GM19438 (cell line): ENCODE results near the gene GDPD3.

Source experiments
- ATAC-seq: cut with Tn5 transposase; IDR thresholded peaks from one replicate; pipeline ENCODE4 v1.9.1; 2021; ENCODE audit warnings: low read depth; ENCODE audit not compliant: unreplicated experiment

Gene GDPD3

DNA sequence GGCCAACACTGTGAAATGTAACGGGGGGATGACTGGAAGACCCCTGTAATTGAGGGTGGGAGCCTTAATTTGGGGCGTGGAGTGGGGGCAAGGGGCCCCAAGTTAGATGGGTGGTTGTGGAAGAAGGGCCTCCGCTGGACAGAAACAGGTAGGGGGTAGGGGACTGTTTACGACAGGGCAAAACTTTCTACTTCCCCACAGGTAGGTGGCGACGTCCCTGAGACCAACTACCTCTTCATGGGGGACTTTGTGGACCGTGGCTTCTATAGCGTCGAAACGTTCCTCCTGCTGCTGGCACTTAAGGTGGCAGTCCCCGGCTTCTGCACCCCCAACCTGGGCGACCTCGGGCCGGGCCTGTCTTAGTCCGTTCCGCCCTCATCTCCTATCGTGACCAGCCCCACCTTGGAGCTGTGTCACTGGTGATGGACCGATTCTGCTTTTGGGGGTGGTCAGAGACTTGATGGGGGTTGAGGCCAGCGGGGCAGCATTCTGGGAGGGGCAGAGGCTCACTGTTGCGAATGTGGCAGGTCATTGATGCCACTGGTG lies 30.7 kb downstream of the GDPD3 start:
- ATAC-seq, result no peak

DNA sequence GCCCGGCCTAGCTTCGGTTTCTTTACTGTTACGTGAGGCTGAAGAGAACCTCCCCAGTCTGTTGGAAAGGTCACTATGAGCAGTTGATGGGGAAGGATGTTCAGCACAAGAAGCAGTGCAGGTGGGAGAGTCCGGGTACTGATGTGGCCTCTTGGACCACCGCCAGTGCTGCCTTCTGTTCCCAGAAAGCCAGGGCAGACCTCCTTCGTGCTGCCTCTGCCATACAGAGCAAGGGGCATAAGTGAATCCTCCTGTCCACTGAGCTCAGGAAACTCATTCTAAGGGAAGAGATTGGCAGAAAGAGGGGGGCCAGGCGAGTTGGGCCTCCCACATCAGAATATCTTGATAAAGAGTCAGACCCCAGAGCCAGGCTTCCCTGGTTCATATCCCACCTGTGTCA lies 33.9 kb downstream of the GDPD3 start:
- no peak for ATAC-seq

DNA sequence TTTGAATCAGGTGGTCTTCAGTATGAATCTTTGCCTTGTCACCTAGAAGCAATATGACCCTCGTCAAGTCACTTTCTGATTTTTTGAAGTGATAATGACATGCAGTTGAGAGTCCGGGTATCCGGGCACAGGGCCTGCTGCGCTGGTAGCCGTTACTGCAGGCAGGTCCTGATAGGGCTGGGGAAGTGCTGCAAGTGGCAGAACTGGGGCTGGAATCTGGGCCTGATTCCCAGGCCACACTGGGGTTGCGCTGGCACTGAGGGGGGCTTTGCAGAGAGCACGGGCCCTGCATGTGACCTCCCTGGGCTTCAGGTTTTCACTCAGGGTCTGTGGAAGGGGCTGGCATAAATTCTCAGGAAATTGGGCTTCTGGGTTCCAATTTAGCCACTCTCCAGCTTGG lies 34.6 kb downstream of the GDPD3 start:
- ATAC-seq, result no peak

DNA sequence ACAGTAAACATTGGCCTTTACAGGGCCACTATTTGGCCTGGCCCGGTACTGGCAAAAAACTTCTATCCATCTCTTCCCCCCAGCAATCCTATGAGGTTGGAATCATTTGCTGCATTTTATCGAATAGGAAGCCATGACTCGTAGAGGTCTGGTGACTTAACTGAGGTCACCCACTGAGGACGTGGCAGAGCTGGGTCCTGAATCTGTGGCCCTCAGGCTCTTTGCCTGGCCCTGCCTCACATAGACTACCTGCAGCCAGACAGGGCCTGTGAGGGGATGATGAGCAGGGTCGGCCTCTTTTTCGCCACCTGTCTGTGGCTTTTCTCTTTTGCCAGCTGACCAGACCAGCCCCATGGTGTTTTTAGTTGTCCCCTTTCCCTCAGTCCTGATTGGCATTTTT lies 35.7 kb downstream of the GDPD3 start:
- ATAC-seq, result no peak

DNA sequence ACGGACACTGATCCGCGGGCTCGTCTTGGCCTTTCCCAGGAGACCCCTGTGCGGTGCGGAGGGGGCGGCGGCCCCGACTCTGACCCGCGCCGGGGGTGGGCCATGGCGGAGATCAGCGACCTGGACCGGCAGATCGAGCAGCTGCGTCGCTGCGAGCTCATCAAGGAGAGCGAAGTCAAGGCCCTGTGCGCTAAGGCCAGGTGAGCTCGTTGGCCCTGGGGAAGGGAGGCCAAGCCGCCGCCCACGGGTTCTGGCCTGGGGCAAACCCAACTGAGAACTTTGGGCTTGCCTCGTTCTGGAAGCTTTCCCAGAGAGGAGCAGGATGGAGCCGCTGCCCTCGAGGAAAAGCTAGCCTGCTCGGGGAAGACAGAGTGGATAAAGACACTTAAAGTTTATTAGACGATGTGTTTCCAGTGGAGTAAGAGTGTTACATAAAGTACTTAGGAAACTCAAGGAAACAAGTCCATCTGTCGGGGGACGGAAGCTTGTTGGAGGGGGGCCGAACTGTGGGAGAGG lies 37.0 kb downstream of the GDPD3 start:
- ATAC-seq, result no peak

DNA sequence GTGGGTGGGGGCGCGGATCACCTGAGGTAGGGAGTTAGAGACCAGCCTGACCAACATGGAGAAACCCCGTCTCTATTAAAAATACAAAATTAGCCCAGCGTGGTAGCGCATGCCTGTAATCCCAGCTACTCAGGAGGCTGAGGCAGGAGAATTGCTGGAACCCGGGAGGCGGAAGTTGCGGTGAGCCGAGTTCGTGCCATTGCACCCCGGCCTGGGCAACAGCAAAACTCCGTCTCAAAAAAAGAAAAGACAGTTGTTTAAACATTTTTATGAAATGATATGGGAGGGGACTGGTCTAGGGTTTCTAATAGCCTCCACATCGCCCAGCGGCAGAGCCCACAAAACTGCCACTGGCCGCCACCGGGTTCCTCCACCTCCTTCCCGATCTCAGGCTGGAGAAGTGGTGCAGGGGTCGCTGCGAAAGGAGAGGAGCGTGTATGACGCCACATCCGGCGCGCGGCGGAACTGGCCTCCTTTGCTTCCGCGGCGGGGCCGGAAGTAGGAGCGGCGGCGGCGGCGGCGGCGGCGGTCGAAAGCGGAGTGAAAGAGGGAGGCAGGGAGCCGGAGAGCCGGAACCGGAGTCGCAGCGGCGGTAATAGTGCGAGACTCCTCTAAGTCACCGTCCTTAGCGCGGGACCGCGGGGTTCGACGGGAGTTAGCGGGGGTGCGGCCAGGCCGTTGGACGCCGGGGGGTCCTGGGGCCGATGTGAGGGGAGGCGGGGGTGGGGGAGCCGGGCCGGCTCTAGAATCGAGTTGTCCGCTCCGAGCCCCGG lies 37.6 kb downstream of the GDPD3 start, which contains the start of gene PPP4C:
Gene PPP4C, plus strand, starts transcription at position 492 of the 773 bp plus-strand sequence. CDS start 384 bp downstream, outside the sequence.
- peak; percentile 72 for ATAC-seq

DNA sequence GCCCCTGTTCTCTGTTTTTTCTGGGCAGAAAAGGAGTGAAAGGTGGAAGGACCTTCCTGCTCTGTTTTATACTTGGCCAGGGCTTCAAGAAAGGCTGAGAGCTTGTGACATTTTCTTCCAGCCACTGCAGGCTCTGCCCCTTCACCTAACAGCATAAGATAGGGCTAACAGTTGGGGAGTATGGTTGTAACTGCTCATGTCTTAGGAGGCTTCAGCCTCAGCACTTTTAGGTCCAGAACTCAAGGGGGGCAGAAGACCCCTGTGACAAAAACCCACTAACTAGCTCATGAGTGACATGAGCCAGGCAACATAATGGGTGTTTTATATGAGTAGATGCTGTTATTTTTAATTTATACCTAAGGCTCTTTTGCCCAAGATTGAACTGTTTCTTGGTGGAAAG lies 42.8 kb downstream of the GDPD3 start:
- ATAC-seq, result no peak

DNA sequence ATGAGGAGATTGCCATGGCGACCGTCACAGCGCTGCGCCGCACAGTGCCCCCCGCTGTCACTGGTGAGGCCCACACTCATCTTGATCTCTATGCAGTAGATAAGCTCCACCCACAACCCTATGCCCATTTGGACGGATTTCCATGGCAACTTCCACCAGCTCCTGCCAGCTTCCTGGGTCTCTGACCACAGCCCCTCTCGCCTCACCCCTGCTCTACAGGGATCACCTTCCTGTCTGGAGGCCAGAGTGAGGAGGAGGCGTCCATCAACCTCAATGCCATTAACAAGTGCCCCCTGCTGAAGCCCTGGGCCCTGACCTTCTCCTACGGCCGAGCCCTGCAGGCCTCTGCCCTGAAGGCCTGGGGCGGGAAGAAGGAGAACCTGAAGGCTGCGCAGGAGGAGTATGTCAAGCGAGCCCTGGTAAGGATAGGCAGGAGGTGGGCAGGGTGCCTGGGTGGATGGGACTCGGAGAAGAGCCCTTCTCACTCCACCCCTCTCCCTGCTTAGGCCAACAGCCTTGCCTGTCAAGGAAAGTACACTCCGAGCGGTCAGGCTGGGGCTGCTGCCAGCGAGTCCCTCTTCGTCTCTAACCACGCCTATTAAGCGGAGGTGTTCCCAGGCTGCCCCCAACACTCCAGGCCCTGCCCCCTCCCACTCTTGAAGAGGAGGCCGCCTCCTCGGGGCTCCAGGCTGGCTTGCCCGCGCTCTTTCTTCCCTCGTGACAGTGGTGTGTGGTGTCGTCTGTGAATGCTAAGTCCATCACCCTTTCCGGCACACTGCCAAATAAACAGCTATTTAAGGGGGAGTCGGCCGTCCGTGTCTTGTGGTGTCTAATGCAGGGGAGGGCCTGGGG lies 43.5 kb downstream of the GDPD3 start:
- ATAC-seq, result no peak

DNA sequence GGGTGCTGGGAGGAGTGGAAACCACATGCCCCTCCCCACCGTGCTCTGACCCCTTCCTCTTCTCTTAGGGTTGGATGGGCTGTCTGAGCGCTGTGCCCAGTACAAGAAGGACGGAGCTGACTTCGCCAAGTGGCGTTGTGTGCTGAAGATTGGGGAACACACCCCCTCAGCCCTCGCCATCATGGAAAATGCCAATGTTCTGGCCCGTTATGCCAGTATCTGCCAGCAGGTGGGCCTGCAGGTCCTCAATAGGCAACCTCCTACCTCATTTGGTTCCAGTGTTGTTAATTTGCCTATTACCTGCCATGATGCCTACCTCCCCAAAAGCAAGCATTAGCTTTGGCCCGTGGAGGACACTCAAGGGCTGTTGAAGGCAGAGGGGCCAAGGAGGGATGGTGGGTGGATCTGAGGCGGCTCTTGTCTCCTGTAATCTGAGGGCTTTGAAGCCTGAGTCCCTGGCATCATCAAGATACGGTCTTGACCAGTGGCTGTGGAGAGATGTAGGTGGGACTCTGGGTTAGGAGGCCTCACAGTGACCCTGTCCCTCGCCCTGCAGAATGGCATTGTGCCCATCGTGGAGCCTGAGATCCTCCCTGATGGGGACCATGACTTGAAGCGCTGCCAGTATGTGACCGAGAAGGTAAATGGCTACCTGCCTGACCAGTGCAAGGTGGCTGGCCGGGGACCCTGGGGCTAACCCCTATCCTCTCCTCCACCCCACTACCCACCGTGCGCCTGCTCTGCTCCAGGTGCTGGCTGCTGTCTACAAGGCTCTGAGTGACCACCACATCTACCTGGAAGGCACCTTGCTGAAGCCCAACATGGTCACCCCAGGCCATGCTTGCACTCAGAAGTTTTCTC lies 44.4 kb downstream of the GDPD3 start:
- no peak for ATAC-seq

DNA sequence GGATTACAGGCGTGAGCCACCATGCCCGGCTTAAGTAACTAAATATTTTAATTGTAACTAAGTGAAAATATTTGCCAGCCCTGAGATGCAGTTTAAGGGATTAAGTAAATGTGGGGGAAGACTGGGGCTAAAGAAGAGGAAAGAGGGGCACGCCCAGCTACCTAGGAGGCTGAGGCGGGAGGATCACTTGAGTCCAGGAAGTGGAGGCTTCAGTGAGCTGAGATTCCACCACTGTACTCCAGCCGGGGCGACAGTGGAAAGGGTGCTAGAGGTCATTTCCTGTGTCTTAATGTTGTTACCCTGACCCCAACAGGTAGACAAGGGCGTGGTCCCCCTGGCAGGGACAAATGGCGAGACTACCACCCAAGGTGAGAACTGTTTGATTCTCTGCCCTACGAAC lies 45.0 kb downstream of the GDPD3 start:
- no peak for ATAC-seq

DNA sequence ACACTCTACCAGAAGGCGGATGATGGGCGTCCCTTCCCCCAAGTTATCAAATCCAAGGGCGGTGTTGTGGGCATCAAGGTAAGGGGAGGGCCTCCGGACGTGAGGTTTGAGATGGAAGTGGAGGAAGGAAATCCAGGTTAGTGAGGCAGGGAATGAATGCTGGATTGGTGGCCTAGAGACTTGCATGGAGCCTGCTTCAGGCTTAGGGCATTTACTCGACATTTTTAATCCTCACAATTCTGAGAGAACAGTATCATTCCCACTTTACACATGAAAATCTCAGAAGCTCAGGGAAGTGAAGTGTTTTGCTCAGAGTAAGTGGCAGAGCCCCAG lies 45.8 kb downstream of the GDPD3 start:
- ATAC-seq, result no peak

DNA sequence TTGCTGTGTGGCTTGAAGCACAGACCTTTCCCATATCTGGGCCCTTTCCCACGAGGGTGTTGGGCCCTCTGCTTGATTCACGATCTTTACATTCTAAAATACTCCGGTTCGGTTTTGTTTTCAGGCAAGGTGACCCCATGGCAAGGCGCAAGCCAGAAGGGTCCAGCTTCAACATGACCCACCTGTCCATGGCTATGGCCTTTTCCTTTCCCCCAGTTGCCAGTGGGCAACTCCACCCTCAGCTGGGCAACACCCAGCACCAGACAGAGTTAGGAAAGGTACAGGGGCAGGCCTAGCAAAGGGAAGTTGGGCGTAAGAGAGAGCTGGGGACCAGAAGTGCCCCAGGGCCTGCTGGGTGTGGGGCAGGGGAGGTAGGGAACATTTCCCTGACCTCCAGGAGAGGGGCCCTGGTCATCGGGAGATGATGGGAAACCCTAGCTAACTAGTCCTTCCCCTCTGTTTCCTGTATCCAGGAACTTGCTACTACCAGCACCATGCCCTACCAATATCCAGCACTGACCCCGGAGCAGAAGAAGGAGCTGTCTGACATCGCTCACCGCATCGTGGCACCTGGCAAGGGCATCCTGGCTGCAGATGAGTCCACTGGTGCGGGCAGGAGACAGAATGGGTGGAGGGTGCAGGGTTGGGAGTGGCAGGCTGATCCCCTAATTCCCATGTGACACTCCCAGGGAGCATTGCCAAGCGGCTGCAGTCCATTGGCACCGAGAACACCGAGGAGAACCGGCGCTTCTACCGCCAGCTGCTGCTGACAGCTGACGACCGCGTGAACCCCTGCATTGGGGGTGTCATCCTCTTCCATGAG lies 46.4 kb downstream of the GDPD3 start:
- no peak for ATAC-seq

DNA sequence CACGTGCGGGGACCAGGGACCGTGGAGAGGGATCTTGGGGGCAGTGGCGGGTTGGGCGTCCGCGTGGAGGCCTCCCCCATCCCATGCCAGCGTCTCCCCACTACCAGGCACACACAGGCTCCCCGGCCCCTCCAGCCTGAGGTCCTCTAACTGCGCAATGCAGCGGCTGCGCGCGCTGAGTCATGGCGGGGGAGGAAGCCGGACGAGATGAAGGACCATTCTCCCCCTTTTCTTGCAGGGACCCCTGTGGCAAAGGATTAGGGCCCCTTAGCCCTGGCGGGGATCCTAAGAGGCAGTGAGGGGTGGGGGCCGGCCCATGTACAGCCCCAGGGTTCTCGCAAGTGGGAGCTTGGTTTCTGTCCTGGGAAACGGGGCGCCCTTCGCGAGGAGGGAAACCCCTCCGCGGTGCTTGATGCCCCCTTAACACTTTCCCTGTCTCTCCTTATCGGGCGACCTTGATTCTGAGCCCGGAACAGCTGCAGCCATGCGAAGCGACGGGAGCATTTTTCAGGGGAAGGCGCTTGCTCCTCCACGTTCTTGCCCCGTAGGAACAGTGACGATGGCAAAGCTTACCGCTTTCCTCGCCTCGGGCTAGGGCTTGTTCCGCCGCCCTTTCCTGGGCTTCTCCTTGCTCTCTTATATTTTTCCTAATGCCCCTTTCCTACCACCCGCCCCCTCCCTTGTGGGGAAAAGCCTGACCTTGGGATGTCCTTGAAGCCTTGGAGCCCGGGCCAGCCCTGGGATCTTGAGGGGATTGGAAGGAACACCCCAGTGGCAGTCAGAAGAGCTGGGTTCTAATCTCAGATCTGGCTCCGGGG lies 47.2 kb downstream of the GDPD3 start:
- ATAC-seq, result no peak

DNA sequence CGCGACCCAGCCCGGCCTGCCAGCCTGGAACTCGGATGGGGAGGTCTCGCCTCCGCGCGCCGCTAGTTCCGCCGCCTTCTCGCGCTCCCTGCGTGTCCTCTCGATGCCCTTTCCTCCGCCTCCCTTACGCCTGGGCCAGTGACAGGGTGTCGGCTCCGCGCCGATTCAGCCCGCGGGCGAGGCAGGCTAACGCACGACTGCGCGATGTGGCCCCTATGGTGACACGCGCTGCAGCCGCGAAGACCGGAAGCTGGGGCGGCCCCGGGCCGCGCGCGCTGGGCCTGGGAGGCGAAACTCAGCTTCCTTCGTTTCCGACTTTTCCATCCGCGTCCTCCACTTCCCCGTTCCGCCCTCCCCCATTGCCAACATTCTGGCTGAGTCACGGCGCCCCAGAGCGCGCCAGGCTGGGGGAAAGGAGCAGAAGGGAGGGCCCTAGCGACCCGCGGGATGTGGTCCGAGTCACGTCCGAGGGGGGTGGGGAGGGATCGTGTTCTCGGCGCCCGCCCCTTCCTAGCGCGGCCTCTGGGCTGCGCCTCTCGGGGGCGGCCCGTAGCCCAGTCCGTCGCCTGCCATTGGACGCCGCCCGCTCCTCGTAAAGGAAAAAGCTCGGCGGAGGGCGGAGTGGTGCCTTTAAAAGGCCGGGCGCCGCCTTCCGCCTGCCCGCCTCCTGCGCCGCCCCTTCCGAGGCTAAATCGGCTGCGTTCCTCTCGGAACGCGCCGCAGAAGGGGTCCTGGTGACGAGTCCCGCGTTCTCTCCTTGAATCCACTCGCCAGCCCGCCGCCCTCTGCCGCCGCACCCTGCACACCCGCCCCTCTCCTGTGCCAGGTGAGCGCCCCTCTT lies 48.0 kb downstream of the GDPD3 start, which contains the start of gene ALDOA:
Gene ALDOA, plus strand, starts transcription at position 659 of the 841 bp plus-strand sequence. CDS start 1,138 bp downstream, outside the sequence.
- ATAC-seq, result peak; percentile 66

DNA sequence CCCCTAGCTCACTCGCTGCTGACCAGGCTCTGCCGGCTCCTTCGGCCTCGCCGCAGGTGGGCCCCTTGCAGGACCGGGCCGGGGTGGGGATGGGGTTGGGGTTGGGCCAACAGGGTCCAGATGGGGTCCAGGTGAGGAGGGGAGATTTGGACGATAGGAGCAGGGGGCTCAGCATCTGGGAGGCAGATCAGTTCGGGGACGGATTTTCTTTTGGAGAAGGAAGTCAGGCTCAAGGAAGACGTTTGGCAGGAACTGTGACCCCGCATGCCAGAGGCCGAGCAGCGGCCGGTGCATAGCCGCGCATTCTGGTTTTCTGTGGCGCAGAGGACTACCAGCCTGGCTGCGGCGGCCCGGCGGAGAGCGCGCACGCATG lies 48.6 kb downstream of the GDPD3 start:
- no peak for ATAC-seq

DNA sequence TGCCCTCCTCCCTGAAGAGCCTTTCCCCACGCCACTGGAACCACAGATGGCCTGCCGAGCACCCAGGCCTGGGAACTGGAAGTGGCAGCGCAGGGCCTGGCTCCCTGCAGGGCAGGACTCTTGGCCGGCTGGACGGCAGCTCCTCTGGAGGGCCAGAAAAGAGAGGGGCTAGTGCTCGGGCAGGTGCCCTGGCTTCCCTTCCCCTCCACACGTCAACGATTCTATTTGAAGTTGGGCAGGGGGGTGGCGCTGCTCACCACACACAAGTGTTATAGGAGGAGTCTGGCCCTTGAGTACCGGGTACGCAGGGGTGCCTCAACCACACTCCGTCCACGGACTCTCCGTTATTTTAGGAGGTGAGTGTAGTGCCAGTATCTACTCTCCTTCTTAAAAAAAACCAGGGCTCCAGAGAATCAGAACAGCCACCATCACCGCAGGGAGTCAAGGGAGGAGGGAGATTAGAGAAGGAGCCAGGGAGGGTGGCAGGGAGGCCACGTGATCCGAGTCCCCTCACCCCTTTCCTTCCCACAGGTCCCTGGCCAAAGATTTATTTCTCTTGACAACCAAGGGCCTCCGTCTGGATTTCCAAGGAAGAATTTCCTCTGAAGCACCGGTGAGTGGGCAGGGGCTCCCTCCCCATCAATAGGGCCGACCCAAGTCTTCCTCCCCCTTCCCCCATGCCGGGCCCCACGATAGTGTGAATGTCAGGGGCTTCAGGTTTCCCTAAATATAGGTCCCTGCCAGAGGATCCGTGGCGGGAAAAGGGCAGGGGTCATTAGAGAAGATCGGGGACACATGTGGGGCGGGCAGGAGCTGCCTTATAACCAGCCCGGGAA lies 49.2 kb downstream of the GDPD3 start:
- ATAC-seq, result peak; percentile 34
